Measurements from ENCODE around the gene RFX6.

RFX6 gene

GRCh38 chr6:116842459-116842858 lies 34.6 kb upstream of the RFX6 start (continued):
- no peak for TF ChIP-seq ZBTB21 (tag by site-specific recombination; IDR thresholded peaks at IDR 0.05)
- no peak for TF ChIP-seq ZSCAN23 (tag by site-specific recombination; IDR thresholded peaks at IDR 0.05)
- no peak for TF ChIP-seq EGR2 (tag by site-specific recombination; IDR thresholded peaks at IDR 0.05; ENCODE audit: low read depth)
- no peak for TF ChIP-seq ZNF610 (tag by site-specific recombination; IDR thresholded peaks at IDR 0.05; ENCODE audit: borderline replicate concordance)
- no peak for TF ChIP-seq ZNF266 (tag by site-specific recombination; IDR thresholded peaks at IDR 0.05; ENCODE audit: low read depth)

GRCh38 chr6:116847227-116847626 lies 29.8 kb upstream of the RFX6 start:
- ChIA-PET POLR2A (no interaction called here), CTCF (interaction anchor here (0.7 to 5.4 kb wide), 25 partner anchors 12 to 630 kb away, joined by 3 to 50 read pairs (median 3); no protein-coding TSS in a partner anchor)
- no peaks in the 10 kb centered on the region for H3K4me1 ChIP-seq (ENCODE audit: control insufficient read depth, insufficient read depth, low read length)
- TF ChIP-seq ZNF654 (tag by site-specific recombination; IDR thresholded peaks at IDR 0.05; ENCODE audit: low read depth), result peak; percentile 72
- TF ChIP-seq ZNF292 (tag by site-specific recombination; IDR thresholded peaks at IDR 0.05; ENCODE audit: borderline replicate concordance, low read depth), result no peak
- 0 out of 2 replicates have a peak, but pooled peaks have one; percentile 24 for TF ChIP-seq CTCF (tag by site-specific recombination; IDR thresholded peaks at IDR 0.05)
- TF ChIP-seq ZNF473 (tag by site-specific recombination; IDR thresholded peaks at IDR 0.05), result no peak
- TF ChIP-seq ZNF747 (tag by site-specific recombination; IDR thresholded peaks at IDR 0.05), result no peak
- H3K4me3 ChIP-seq (ENCODE audit: low read depth, low read length), result no peak overlapping the region
- H3K9me3 ChIP-seq (ENCODE audit: control insufficient read depth, insufficient read depth, low read depth, low read length), result no peaks in the 10 kb centered on the region
- no peaks in the 10 kb centered on the region for H3K36me3 ChIP-seq (ENCODE audit: control insufficient read depth in 2 of 2, insufficient read depth in 1 of 2, low read length in 2 of 2)
- H3K27ac ChIP-seq (ENCODE audit: extremely low read depth, low read depth, low read length), result no peak overlapping the region

- Histone ChIP-seq H3K9me3 (ENCODE audit: control insufficient read depth, insufficient read depth, low read depth, low read length) (no peaks in the 10 kb centered on the region), H3K27ac (ENCODE audit: extremely low read depth, low read depth, low read length) (no peak overlapping the region), H3K36me3 (ENCODE audit: control insufficient read depth in 2 of 2, insufficient read depth in 1 of 2, low read length in 2 of 2) (no peaks in the 10 kb centered on the region), H3K4me3 (ENCODE audit: low read depth, low read length) (no peak overlapping the region), H3K4me1 (ENCODE audit: control insufficient read depth, insufficient read depth, low read length) (no peaks in the 10 kb centered on the region)
- CTCF ChIA-PET, result interaction anchor here (0.6 to 1.3 kb wide), 3 partner anchors 24 to 847 kb away, joined by 3 read pairs; no protein-coding TSS in a partner anchor
- POLR2A ChIA-PET, result interaction anchor here (0.6 kb wide), 1 partner anchor 8 kb away, joined by 5 read pairs; no protein-coding TSS in a partner anchor
- no peak for TF ChIP-seq ZNF324 (tag by site-specific recombination; IDR thresholded peaks at IDR 0.05)
- TF ChIP-seq ZNF776 (tag by site-specific recombination; IDR thresholded peaks at IDR 0.05; ENCODE audit: borderline replicate concordance), result no peak
- TF ChIP-seq ZBTB6 (tag by site-specific recombination; IDR thresholded peaks at IDR 0.05), result no peak
- no peak for TF ChIP-seq KLF8 (tag by site-specific recombination; IDR thresholded peaks at IDR 0.05)
- TF ChIP-seq ZFP41 (tag by site-specific recombination; IDR thresholded peaks at IDR 0.05; ENCODE audit: borderline replicate concordance), result no peak
- TF ChIP-seq ZSCAN30 (tag by site-specific recombination; IDR thresholded peaks at IDR 0.05), result no peak
These were observed 19.0 kb upstream of the RFX6 start for GRCh38 chr6:116858060-116858459.

DNA sequence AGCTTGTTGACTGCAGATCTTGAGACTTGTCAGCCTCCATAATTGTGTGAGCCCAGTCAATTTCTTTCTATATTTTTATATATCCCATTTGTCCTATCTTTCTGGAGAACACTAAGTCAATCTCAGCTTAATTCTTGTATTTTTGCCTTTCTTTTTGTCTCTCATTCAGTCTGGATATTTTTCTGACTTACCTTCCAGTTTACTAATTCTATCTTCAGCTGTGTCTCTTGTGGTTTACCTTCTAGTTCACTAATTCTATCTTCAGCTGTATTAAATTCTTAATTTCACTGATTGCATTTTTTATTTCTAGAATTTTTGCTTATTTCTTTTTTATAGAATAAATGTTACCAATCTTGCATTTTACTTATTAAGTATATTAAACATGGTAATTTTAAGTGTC lies 17.8 kb upstream of the RFX6 start:
- no peaks in the 10 kb centered on the region for H3K4me1 ChIP-seq (ENCODE audit: control insufficient read depth, insufficient read depth, low read length)
- CTCF ChIA-PET, result no interaction called here
- no peak overlapping the region for H3K4me3 ChIP-seq (ENCODE audit: low read depth, low read length)
- H3K9me3 ChIP-seq (ENCODE audit: control insufficient read depth, insufficient read depth, low read depth, low read length), result no peaks in the 10 kb centered on the region
- no peaks in the 10 kb centered on the region for H3K36me3 ChIP-seq (ENCODE audit: control insufficient read depth in 2 of 2, insufficient read depth in 1 of 2, low read length in 2 of 2)
- POLR2A ChIA-PET, result no interaction called here
- H3K27ac ChIP-seq (ENCODE audit: extremely low read depth, low read depth, low read length), result no peak overlapping the region
- TF ChIP-seq ZNF610 (tag by site-specific recombination; IDR thresholded peaks at IDR 0.05; ENCODE audit: borderline replicate concordance), result 0 out of 2 replicates have a peak, but pooled peaks have one; percentile 25
- peak; percentile 67; the same call in 1 of the 2 replicates for TF ChIP-seq TRIM28 (IDR thresholded peaks at IDR 0.05; ENCODE audit: borderline replicate concordance, low read length)
- TF ChIP-seq IKZF3 (tag by site-specific recombination; IDR thresholded peaks at IDR 0.05), result no peak
- TF ChIP-seq, protein P1, sequence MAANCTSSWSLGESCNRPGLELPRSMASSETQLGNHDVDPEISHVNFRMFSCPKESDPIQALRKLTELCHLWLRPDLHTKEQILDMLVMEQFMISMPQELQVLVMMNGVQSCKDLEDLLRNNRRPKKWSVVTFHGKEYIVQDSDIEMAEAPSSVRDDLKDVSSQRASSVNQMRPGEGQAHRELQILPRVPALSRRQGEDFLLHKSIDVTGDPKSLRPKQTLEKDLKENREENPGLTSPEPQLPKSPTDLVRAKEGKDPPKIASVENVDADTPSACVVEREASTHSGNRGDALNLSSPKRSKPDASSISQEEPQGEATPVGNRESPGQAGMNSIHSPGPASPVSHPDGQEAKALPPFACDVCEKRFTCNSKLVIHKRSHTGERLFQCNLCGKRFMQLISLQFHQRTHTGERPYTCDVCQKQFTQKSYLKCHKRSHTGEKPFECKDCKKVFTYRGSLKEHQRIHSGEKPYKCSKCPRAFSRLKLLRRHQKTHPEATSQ (tag by site-specific recombination; IDR thresholded peaks at IDR 0.05), result peak; percentile 98
- 0 out of 2 replicates have a peak, but pooled peaks have one; percentile 69 for TF ChIP-seq ZNF626 (tag by site-specific recombination; IDR thresholded peaks at IDR 0.05)
- no peak for TF ChIP-seq ZXDB (tag by site-specific recombination; IDR thresholded peaks at IDR 0.05)
- TF ChIP-seq SETDB1 (IDR thresholded peaks at IDR 0.05; ENCODE audit: insufficient read length, low read length), result peak; percentile 95
- TF ChIP-seq KLF8 (tag by site-specific recombination; IDR thresholded peaks at IDR 0.05), result 0 out of 2 replicates have a peak, but pooled peaks have one; percentile 38
- no peak for TF ChIP-seq ZBTB1 (tag by site-specific recombination; IDR thresholded peaks at IDR 0.05)
- TF ChIP-seq OVOL3 (tag by site-specific recombination; IDR thresholded peaks at IDR 0.05), result no peak
- 0 out of 2 replicates have a peak, but pooled peaks have one; percentile 30 for TF ChIP-seq ZNF580 (tag by site-specific recombination; IDR thresholded peaks at IDR 0.05)

Measured in HEK293 (cell line).